GM12864 (cell line): ENCODE data around the gene UVRAG.

ENCODE experiments used
- DNase-seq: peaks from one replicate; pipeline ENCODE4 v3.0.0-alpha.2; 2011; ENCODE audit warnings: low read depth
- H3K4me3 ChIP-seq: 2 replicates; pipeline ENCODE4 v1.5.1; 2011; ENCODE audit warnings: mild to moderate bottlenecking, low read depth, low read length, control low read depth
- TF ChIP-seq, protein P1 (sequence below): IDR thresholded peaks from 2 replicates; pipeline ENCODE4 v1.5.1; 2011; ENCODE audit warnings: low read depth, mild to moderate bottlenecking, moderate library complexity, low read length, control low read depth, inconsistent platforms; ENCODE audit errors: missing control alignments

Gene UVRAG

DNA sequence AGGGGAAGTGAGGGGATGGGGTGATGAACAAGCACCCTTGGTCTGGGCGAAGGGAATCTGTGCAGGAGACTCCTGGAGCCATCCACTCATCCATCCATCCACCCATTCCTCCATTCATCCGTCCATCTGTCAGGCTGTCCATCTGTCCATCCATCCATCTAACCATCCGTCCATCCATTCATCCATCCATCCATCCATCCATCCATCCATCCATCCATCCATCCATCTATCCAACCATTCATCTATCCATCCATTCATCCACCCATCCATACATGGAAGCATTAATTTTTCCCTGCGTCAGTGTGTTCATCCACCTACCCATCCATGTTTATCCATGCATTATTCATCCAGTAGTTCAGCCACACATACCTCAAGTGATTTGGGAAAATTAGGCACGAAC lies 359.3 kb downstream of the UVRAG start:
- DNase-seq, result no peak
- H3K4me3 ChIP-seq, result no peak overlapping the region
- TF ChIP-seq, protein P1, sequence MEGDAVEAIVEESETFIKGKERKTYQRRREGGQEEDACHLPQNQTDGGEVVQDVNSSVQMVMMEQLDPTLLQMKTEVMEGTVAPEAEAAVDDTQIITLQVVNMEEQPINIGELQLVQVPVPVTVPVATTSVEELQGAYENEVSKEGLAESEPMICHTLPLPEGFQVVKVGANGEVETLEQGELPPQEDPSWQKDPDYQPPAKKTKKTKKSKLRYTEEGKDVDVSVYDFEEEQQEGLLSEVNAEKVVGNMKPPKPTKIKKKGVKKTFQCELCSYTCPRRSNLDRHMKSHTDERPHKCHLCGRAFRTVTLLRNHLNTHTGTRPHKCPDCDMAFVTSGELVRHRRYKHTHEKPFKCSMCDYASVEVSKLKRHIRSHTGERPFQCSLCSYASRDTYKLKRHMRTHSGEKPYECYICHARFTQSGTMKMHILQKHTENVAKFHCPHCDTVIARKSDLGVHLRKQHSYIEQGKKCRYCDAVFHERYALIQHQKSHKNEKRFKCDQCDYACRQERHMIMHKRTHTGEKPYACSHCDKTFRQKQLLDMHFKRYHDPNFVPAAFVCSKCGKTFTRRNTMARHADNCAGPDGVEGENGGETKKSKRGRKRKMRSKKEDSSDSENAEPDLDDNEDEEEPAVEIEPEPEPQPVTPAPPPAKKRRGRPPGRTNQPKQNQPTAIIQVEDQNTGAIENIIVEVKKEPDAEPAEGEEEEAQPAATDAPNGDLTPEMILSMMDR, result no peak

DNA sequence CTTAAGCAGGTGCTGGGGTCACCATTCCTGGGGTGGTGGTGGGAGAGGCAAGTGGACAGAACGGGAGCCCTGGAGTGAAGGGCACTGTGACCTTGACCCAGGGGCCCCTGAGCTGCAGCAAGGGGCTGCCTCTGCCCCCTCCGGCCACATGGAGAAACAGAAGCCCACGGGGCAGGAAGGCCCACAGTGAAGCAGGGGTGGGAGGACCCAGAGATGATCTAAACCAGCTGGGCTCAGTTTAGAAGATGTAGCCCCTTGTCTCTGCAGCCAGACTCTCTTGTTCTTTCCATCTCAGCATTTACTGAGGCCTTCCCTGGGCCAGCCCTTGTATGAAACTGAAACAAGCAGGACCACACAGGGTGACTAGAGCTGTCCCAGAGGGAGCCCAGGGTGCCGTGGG lies 360.8 kb downstream of the UVRAG start:
- no peak for DNase-seq
- H3K4me3 ChIP-seq, result no peak overlapping the region
- TF ChIP-seq, protein P1, result no peak

GRCh38 chr11:76176463-76176862 lies 361.5 kb downstream of the UVRAG start:
- no peak overlapping the region for H3K4me3 ChIP-seq
- DNase-seq, result no peak
- TF ChIP-seq, protein P1, result no peak

DNA sequence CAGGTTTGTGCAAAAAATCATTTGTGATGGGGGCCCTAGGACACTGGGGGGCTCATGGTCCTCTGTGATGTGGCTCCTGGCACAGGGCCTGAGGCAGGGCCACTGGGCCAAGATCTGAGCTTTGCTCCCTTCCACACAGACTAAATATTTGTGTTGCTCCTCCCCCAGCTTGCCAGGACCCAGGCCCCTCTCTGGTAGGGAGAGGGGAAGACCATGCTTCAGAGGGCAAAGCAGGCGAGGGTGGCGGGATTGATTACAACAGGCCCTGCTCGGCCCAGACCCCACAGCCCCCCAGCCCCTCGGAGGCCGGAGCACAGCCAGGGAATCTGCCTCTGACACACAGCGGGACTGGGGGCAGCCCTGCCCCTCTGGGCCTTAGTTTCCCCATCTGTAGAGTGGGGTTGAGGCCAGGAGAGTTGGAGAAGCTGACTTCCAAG lies 362.3 kb downstream of the UVRAG start:
- no peak overlapping the region for H3K4me3 ChIP-seq
- TF ChIP-seq, protein P1, result no peak
- no peak for DNase-seq

DNA sequence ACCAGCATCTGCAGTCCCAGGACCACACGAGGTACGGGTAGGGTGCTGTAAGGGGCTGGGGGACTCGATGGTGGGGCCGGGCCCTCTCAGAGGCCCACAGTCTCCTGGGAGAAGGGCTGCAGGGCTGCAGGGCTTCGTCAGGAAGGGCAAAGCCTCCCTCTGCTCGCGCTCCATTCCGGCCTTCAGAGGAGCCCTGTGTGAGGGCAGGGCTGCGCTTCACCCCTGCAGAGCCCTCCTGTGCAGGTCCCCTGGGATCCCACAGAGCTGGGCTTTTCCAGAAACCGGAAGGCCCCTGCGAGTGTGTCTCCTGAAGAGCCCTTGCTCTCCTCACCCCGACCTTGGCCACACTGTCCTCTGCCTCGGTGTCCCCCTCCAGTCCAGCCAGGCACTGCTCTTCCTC lies 364.1 kb downstream of the UVRAG start:
- TF ChIP-seq, protein P1, result no peak
- DNase-seq, result no peak

DNA sequence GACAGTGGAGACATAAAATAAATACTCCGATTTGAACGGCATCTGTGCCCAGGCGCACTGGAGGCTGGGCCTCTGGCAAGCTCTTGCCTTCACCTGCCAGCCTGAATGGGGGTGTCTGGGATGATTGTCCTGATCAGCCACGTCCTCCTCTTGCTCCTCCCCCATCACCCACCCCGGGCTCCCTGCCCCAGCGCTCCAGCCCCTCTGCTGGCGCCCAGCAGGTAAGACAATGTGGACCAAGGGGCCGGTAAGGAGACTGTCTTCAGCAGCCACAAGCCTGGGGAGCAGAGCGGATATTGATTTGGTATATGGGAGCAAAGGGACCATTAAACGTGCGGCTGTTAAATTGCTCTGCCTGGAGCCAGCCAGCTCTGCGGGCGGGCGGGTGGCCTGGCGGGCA lies 366.4 kb downstream of the UVRAG start:
- TF ChIP-seq, protein P1, result no peak

More for the DNA sequence above, 364.1 kb downstream of the UVRAG start:
- no peak overlapping the region for H3K4me3 ChIP-seq

GRCh38 chr11:76184551-76184993 lies 369.6 kb downstream of the UVRAG start:
- TF ChIP-seq, protein P1, result no peak
- no peak overlapping the region for H3K4me3 ChIP-seq
- no peak for DNase-seq

More for the DNA sequence above, 366.4 kb downstream of the UVRAG start:
- no peak overlapping the region for H3K4me3 ChIP-seq
- DNase-seq, result no peak
